ENCODE measurements around the gene P3H4.
A peak's percentile ranks its signal among the peaks of the same experiment; 100 is the strongest.

P3H4 gene

DNA sequence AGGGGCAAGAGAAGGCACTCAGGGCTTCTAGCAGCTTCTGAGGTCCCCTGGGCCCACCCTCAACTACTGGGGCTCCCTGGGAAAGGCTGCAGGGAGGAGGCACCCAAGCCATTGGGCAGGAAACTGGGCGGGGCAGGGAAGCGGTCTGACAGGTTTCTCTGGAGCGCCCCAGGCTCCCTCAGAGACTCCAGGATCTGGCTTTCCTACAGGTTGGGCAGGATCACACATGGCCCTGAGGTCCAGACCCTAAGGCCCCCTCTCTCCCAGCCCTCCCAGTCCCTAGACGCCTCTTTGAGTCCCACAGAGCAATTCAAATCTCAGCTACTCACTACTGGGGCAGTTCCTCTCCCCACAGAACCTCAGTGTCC, 39.5 kb downstream of the P3H4 start:
- TF ChIP-seq, protein P1, sequence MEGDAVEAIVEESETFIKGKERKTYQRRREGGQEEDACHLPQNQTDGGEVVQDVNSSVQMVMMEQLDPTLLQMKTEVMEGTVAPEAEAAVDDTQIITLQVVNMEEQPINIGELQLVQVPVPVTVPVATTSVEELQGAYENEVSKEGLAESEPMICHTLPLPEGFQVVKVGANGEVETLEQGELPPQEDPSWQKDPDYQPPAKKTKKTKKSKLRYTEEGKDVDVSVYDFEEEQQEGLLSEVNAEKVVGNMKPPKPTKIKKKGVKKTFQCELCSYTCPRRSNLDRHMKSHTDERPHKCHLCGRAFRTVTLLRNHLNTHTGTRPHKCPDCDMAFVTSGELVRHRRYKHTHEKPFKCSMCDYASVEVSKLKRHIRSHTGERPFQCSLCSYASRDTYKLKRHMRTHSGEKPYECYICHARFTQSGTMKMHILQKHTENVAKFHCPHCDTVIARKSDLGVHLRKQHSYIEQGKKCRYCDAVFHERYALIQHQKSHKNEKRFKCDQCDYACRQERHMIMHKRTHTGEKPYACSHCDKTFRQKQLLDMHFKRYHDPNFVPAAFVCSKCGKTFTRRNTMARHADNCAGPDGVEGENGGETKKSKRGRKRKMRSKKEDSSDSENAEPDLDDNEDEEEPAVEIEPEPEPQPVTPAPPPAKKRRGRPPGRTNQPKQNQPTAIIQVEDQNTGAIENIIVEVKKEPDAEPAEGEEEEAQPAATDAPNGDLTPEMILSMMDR (IDR thresholded peaks at IDR 0.05; ENCODE audit: low read depth, low read length, missing control alignments), result no peak
- DNase-seq (ENCODE audit: low read depth), result no peak
- peak overlapping the region; percentile 87 for H3K4me3 ChIP-seq (ENCODE audit: low read depth, low read length)

DNA sequence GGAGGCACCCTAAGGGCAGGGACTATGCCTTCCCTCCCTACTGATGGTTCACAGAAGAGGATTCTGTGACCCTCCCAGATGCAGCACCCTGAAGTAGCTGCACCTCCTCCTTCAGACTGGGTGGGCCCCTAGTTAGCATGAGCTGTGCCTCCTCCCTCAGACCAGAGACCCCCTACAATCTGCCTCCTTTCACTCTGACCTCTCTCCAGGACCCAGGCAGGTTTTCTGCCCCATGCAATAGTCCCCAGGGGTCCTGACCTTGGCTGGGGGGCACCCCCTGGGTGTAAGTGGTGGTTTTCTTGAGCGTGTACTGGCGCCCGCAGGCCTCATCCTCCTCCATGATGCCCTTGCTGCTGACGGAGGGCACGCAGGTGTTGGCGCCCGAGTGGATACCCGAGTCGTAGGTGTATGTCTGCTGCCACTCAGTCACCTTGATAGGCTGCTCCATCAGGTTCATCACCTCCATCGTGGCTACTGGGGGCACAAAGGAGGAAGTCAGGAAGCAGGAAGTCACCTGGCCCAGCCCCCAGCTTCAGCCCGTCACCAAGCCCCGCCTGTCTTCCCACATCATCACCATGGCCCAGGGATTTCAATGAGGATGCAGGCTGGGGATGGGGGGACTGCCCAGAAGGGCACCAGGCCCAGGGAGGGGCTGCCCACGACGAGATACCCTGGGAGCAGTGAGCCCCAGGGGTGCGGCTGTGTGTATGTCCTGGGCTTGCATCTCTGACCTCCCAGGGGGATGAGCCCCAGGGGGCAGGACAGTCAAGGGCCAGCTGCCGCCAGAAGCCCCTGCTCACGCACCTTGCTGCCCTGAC, 40.2 kb downstream of the P3H4 start:
- DNase-seq (ENCODE audit: low read depth), result no peak
- H3K4me3 ChIP-seq (ENCODE audit: low read depth, low read length), result peak overlapping the region; percentile 87

GRCh38 chr17:41769985-41770384, 41.8 kb downstream of the P3H4 start:
- DNase-seq (ENCODE audit: low read depth), result no peak
- peak overlapping the region; percentile 87 for H3K4me3 ChIP-seq (ENCODE audit: low read depth, low read length)
- TF ChIP-seq, protein P1 (IDR thresholded peaks at IDR 0.05; ENCODE audit: low read depth, low read length, missing control alignments), result no peak

More for the DNA sequence above, 40.2 kb downstream of the P3H4 start:
- TF ChIP-seq, protein P1 (IDR thresholded peaks at IDR 0.05; ENCODE audit: low read depth, low read length, missing control alignments), result no peak

DNA sequence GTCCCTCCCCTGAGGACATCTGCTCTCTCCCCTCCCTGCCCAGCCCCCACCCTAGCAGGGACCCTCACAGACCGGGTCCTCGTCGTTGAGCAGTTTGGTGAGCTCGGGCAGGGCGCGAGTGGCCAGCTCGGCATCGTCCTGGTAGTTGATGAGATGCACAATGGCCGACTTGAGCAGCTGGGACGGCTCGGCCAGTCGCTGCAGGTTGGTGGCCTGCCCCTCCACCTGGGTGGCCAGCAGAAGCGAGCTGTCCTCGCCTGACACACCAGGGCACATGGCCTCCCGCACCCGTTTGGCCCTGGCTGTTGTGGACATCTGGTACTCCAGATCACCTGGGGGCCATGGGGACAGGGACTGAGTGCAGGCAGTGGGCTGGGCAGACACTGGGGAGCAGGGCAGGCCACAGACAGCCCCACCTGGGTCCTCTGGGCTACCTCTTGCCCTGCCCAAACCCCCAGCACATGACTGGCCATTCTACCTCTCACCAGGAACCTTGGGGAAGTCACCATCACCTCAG, 42.3 kb downstream of the P3H4 start:
- no peak overlapping the region for H3K4me3 ChIP-seq (ENCODE audit: low read depth, low read length)
- TF ChIP-seq, protein P1 (IDR thresholded peaks at IDR 0.05; ENCODE audit: low read depth, low read length, missing control alignments), result no peak
- DNase-seq (ENCODE audit: low read depth), result no peak

DNA sequence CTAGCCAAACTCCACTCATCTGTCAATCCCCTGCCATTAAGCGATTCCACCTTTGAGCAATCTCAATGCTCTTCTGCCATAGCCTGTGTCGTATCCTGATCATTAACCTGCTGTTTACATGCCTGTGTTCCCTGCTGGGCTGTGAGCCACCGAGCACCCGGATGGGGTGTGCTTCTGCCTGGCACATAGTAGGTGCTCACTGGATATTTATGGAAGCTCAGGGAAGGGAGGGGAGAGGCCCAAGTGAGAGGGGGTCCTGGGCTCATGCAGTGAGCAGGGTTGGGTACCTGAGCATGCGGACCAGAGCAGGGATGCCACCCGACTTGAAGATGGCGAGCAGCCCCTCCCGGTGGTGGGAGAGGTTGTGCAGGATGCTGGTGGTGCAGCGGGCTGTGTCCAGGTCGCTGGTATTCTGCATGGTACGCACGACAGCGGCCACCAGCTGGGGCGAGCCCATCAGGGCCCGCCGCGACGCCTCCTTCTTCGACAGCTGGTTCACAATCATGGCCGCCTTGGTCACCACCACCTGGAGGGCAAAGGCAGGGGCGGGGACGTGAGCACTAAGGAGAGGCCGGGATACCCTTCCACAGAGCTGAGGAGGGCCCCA, 43.0 kb downstream of the P3H4 start:
- no peak overlapping the region for H3K4me3 ChIP-seq (ENCODE audit: low read depth, low read length)
- TF ChIP-seq, protein P1 (IDR thresholded peaks at IDR 0.05; ENCODE audit: low read depth, low read length, missing control alignments), result no peak
- DNase-seq (ENCODE audit: low read depth), result no peak

DNA sequence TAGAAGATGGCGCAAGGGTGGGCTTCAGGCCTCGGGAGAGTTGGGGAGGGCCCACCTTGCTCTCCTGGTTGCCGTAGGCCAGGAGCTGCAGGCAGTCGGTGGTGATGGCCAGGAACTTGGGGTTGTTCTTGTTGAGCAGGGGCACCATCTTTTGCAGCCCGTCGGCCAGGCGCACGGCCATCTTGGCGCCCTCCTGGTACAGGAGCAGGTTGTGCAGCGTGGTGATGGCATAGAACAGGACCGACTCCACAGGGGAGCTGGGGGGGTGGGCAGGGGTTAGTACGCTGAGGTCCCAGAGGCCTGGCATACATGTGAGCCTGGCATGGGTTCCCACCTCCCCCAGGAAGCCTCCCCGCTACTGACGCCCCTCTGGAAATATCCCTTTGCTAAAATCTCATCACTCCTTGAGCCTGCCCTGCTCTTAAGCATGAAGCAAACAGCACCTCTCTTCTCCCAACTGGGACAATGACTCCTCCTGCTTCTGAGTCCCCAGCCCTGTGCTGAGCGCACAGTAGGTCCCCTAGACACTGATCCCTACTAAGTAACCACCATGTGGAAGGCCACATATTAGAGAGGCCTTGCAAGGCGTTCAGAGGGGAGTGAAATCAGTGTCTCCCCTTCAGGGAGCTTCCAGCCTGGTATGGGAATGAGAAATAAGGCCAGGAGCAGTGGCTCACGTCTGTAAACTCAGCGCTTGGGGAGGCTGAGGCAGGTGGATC, 44.3 kb downstream of the P3H4 start:
- TF ChIP-seq, protein P1 (IDR thresholded peaks at IDR 0.05; ENCODE audit: low read depth, low read length, missing control alignments), result no peak
- H3K4me3 ChIP-seq (ENCODE audit: low read depth, low read length), result no peak overlapping the region
- DNase-seq (ENCODE audit: low read depth), result no peak
